WI38 (cell line): ENCODE measurements around the gene SMC6.

ENCODE experiments used
- H3K4me3 ChIP-seq: 2 replicates; pipeline ENCODE4 v1.5.1; 2011; ENCODE audit warnings: low read depth, mild to moderate bottlenecking, control low read depth, low read length
- TF ChIP-seq, protein P1 (sequence below): IDR thresholded peaks from 2 replicates; pipeline ENCODE4 v1.5.1; 2012; ENCODE audit warnings: low read depth, mild to moderate bottlenecking, control low read depth, low read length

The SMC6 gene

GRCh38 chr2:17788773-17789172 is 35.2 kb upstream of the SMC6 start:
- no peak overlapping the region for H3K4me3 ChIP-seq
- TF ChIP-seq, protein P1, sequence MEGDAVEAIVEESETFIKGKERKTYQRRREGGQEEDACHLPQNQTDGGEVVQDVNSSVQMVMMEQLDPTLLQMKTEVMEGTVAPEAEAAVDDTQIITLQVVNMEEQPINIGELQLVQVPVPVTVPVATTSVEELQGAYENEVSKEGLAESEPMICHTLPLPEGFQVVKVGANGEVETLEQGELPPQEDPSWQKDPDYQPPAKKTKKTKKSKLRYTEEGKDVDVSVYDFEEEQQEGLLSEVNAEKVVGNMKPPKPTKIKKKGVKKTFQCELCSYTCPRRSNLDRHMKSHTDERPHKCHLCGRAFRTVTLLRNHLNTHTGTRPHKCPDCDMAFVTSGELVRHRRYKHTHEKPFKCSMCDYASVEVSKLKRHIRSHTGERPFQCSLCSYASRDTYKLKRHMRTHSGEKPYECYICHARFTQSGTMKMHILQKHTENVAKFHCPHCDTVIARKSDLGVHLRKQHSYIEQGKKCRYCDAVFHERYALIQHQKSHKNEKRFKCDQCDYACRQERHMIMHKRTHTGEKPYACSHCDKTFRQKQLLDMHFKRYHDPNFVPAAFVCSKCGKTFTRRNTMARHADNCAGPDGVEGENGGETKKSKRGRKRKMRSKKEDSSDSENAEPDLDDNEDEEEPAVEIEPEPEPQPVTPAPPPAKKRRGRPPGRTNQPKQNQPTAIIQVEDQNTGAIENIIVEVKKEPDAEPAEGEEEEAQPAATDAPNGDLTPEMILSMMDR = no peak

DNA sequence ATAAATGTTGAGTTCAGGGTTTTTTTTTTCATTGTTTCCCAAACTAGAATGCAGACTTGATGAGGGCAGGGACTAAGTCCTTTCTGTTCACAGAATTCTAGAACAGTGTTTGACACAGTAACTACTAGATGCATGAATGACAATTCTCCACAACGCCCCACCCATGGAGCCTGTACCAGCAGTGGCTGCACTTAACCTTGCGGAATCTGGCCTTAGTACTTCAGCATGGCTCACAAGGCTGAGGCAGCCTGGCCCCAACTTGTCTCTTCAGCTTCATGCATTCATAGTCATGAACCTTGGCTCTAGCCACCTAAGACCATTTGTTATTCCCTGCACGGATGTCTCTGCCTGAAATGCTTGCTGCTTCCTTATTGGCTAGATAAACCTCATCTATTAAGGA is 33.1 kb upstream of the SMC6 start:
- no peak overlapping the region for H3K4me3 ChIP-seq
- TF ChIP-seq, protein P1 = no peak

DNA sequence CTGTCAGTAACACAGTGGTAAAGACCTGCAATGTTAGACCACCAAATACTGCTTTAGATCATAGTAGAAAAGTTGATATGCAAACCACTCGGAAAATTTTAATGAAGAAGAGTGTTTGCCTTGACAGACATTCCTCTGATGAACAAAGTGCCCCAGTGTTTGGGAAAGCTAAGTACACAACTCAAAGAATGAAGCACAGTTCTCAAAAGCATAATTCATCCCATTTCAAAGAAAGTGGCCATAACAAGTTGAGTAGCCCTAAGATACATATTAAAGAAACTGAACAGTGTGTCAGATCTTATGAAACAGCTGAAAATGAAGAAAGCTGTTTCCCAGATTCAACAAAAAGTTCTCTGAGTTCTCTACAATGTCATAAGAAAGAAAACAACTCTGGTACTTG is 27.9 kb upstream of the SMC6 start:
- TF ChIP-seq, protein P1 = no peak
- H3K4me3 ChIP-seq = no peak overlapping the region

- TF ChIP-seq, protein P1 = no peak
- no peak overlapping the region for H3K4me3 ChIP-seq
Measured at GRCh38 chr2:17780546-17780945, 26.9 kb upstream of the SMC6 start.

GRCh38 chr2:17772532-17772931 is 18.9 kb upstream of the SMC6 start:
- TF ChIP-seq, protein P1 = no peak
- no peak overlapping the region for H3K4me3 ChIP-seq

DNA sequence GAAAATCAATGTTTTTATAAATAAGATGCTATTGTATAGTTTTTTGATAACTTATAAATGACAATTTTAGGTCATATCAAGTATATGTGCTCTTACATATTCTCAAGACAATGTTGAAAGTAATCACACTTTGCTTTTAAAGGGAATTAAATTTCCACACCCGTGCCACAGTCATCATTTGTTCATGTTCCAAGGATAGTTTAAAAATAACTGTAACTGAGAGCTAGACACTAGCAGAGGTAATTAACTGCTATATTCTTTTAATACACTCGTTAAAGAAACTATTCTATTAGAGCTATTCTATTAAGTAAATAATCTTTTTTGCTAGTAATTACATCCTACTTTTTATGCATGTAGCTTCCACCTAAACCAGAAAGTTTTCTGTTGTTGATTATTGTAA is 18.3 kb upstream of the SMC6 start:
- TF ChIP-seq, protein P1 = no peak
- no peak overlapping the region for H3K4me3 ChIP-seq

DNA sequence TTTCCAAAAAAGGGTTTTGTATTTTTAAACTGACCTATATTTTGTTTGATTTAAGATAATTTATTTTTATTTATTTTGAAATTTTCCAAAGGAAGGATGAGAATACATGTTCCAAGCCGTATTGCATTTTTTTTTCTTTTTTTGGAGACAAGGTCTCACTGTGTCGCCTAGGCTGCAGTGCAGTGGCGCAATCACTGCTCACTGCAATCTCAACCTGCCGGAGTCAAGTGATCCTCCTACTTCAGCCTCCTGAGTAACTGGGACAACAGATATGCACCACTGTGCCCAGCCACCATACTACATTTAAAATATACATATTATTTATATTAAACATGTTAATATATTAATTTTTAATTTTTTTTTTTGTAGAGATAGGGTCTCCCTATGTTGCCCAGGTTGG is 15.3 kb upstream of the SMC6 start:
- H3K4me3 ChIP-seq = no peak overlapping the region
- TF ChIP-seq, protein P1 = no peak
